HG03045 (cell line): ENCODE results near the gene PAH.
"Not testable (repeated sequence)": the region's sequence is repeated elsewhere in the genome, so short reads cannot be mapped to it uniquely, and the experiment has no call there.

Experiments
- ATAC-seq: cut with Tn5 transposase; IDR thresholded peaks from one replicate; pipeline ENCODE4 v1.9.1; 2021; ENCODE audit warnings: mild to moderate bottlenecking, moderate library complexity; ENCODE audit not compliant: unreplicated experiment

Gene PAH

DNA sequence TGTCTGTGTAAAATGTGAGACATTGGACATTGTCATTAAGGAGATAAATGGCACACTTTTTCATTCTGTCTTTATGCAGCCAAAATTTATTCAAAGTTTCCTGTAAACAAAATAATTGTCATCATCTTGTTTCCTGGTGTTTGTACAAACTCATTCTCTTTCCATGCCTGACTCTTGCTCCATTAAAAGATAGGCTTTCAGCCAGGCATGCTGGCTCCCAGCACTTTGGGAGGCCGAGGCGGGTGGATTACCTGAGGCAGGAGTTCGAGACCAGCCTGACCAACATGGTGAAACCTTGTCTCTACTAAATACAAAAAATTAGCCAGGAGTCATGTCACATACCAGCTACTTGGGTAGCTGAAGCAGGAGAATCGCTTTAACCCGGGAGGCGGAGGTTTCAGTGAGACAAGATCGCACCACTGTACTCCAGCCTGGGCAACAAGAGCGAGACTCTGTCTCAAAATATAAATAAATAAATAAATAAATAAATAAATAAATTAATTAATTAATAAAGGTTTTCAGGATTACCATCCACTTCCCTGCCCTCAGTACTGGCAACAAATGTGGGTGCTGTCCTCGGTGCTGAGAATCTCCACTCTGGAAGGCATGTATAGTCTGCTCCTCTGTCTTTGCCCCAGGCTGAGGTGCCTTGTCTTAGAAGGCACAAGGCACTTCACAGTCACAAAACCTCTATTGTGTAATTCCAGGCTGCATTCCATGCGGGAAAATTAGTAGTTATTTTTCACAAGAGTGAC, 83.2 kb downstream of the PAH start:
- ATAC-seq, result no peak

DNA sequence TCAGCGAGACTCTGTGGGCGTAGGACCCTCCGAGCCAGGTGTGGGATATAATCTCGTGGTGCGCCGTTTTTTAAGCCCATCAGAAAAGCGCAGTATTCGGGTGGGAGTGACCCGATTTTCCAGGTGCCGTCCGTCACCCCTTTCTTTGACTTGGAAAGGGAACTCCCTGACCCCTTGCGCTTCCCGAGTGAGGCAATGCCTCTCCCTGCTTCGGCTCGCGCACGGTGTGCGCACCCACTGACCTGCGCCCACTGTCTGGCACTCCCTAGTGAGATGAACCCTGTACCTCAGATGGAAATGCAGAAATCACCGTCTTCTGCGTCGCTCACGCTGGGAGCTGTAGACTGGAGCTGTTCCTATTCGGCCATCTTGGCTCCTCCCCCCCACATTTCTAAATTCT, 84.2 kb downstream of the PAH start:
- not testable (repeated sequence) for ATAC-seq

DNA sequence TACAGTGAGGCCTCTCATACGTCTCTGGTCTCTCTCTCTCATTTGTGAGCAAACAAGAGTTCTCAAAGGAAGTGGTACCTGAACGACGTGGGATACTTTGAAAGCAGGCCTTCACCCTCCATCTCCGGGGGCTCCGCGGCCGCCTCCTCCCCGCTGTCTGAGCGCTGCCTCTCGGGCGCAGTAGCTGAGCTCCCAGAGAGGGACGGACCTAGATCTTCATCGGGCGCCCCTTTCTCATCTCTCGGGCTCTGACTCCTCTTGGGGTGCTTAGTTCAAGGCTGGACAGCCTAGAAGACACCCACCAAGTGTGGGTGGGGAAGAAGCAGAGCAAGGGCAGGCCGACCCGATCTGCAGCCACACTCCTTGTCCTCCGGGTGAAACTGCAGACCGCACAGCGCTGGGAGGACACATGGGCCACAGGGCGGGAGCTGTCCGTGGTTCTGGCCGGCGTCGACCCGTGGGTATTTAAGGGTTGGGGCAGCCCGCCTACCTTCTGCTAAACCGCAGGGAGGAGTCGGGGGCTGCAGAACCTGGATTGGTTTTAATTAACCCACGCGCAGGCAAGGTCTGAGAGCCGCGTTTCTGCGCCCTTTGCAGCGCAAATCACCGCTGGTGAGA, 92.7 kb downstream of the PAH start:
- no peak for ATAC-seq

DNA sequence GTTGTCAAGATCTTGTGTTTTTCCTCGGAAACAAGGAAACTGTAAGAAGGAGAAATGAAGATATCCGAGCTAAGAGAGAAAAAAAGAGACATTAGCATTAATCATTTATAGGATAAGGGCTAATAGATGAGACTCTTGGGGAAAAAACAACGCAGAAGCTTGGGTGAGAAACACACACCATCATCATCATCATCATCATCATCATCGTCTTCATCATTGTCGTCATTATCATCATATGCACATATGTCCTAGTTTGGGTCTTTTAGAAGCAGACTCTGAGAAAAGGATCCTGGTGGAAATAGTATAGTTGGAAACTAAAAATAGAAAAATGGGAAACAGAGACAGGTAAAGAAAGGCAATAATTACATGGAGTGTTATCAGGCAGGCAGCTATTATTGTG, 95.9 kb downstream of the PAH start:
- no peak for ATAC-seq

DNA sequence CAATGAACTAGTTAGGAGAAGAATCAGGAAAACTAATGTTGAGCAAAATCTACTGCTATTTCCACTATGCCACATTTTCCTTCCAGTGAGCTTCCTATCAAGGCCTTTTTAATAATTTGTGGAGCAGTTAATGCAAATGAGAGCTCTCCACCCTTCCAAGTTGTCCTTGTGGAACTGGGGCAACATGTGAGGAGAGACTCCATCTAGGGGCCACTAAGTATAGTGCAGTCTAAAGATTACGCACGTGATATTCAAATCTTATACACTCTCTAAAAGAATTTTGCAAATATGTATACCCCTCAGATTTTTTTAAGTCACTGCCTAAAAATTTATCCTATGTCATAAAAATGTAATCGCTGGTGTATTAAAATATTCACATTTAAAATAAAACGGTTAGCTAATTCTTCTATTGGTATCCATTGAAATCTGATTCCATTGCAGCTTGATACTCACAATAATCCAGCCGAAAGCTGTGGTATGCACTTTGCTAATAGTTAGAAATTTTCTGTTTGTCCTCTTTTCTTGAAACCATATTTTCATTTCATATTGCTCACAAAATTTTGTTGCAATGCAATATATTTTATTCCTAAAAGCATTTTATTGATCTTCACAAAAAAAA, 100.1 kb downstream of the PAH start:
- no peak for ATAC-seq

DNA sequence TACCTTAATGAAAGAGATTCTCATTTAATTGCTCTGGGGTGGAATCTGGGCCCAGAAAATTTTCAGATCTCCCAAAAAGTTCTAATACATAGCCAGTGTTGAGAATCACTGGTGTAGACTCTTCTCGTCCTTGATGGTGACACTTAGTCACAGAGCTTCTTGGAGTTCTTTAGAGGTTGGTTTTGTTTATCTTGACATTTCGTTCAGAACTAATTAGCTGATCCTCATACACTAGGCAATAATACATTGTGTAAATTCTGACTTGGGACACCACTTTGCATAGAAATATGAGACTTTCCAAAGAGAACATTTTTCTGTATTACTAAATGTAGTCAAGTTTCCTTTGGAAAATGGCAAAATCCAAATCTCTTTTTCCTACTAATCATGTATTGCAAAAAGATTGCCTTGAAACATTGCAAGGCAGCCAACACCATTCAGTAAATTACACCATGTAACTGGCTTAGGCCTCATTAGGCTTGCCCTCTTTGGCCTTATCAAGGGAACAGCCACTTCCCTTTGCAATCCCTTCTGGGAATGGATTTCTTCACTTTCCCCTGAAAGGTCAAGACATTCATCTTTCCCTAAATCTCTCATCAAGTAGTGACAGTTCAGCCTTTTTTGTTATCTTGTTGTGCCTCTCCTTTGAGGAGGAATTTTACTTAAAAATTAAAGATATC, 102.2 kb downstream of the PAH start:
- ATAC-seq, result no peak

DNA sequence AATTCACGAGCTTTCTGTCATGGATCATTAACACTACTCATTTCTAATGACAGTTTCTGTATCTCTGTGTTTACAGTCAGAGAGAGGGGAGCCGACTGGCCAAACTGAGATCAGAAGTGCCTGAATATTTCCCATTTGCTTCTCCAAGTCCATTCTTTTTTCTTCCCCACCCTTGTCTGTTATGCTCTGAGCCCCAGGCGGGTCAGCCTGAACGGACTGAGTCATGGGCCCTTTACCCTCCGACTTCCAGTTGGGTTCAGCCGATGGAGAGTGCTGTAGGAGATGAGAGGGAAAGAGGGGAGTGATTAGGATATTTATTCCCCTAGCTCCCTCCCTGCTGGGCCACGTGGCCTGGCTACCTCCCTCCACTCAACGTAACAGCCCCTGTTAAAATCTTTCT, 104.7 kb downstream of the PAH start:
- ATAC-seq, result no peak

DNA sequence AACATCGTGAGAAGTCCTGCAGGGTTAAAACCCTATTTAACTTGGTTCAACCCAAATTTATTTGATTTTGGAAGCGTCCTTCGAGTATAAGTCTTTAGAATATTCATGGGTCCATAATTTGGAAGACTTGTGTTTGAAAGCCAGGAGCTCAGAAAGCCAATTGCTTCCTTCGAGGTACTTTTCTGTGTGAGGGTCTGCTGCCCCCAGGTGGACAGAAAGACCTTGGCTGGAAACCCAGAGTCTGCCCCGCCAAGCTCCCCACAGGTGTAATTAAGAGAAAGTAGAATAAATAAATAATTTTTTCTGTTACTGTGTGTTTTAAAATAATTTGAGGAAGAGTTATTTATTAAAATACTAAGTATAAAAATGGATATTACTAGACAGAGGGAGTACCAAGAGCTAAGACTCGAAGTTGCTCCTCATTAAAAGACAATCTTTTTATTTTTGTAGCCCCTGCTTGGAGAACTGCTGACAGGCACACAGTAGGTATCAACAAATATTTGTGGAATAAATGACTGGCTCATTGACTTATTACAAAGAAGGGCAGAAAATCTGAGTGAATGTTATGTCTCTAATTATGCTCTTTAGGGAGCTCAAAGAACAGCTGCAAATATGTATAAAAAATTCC, 105.8 kb downstream of the PAH start:
- ATAC-seq, result no peak

DNA sequence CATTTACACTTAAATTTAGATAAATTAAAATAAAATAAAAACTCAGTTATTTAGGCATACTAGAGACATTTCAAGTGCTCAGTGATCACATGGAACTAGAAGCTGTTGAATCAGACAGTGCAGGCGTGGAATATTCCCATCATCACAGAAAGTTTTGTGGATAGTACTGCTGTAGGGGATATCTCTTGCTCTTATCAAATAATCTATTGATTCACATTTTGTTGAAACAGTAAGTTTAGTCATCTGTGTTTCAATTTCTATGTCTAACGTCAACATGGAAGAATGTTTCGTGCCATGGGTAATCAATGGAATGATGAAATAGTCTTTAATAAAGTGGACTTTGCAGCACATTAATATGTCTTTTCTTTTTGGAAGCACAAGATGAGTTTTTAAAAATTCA, 108.6 kb downstream of the PAH start:
- no peak for ATAC-seq

DNA sequence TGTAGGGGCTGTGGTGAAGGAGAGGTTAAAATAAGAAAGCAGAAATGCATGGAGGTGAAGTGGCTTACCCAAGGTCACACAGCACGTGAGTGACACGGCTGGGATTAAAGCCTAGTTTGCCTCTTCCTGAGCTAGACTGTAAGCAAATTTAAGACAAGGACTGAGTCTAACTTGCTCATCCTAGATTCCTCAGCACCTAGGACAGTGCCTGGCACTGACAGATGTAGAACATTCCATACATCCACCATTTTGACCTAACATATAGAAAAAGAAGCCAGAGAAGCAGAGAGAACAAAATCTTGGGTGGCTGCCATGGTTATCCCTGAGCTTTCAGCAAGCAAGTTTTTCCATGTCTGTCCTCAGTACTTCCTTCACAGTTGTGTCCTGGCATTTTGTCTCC, 110.5 kb downstream of the PAH start:
- no peak for ATAC-seq

DNA sequence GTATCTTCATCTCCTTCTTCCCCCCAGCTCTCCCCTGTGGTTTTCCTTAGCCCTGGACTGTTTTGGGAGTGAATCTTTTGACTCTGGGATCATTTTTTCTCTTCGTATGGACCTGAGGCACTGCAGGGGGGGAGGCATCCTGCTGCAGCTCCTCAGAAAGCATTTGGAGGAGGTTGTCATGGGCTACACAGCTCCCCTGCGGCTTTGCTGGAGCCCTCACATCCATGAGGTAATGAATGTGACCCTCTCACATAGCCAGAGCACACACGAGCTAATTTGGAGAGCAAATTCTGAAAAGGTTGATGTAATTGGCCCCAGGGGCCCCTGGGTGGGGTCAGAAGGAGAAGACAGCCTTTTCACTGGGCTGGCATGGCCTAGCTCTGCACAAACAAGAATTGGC, 110.9 kb downstream of the PAH start:
- ATAC-seq, result no peak

DNA sequence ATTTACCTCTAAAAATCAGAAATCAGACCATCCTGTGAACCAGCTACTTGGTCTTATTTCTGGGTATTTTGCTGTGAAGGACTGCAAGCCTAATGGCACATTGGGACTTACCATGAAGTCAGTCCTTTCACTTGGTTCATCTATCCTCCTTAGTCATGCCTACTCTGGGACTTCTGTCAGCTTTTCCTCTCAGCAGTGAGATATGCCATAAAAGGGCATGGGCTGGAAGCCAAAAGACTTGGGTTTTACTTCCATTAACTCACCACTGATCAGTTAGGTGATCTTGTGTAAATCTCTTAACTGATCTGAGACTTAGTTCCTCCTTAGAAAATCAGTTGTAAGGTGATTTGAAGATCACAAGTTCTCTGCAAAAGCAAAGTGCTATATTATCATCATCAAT, 116.5 kb downstream of the PAH start:
- ATAC-seq, result no peak

DNA sequence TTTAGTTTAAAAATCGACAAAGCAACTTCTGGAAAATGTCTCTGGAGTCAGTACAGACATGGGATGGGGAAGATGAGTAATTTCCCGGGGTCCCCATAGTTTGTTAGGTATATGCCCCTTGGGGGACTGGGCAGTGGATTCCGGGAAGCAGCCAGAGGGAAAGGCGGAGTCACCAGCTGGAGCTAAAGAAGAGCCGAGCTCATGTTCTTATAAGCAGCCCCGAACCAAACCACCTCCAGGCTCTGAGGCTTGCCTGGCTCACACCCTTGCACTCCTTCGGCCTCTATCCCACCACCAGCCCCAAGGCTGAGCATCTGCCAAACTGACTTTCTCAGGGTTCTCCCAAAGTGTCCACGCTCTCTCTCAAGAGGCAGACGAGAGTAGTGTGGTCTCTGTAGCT, 117.8 kb downstream of the PAH start:
- ATAC-seq, result no peak

DNA sequence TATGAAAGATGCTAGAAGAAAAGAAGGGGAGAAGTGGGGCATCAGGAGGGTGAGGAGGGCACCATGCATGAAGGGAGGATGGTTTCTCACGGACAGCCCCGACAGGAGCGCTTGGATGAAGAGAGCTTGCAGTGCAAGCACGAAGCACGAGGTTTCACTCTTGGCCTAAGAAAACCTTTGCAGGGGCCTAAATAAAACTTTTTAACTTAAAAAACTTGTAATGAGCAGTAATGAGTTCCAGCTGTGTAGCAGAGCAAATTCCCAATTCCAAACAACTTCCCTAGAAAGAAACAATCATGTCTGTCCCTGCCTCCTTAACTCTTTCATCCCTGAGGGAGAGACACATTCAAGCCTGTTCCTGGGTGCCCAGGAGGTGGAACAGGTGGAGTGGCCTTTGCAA, 119.5 kb downstream of the PAH start:
- ATAC-seq, result no peak

DNA sequence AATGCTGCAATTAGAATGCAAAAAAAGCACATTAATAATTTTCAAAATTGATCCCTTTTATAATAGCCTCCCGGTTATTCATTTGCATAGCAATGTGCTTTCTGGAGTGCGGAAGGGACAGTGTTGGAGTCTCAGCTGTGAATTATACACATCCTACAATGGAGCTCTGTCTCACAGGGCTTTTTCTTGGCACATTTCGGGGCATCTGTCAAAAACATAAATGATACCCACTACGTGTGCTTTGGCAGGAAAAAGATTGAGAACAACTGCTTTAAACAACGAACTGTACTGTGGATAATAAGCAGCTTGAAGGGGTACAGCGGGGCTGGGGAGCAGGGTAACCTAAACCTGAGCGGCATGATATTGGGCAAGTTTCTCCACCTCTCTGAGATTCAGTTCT, 123.1 kb downstream of the PAH start:
- ATAC-seq, result no peak
